WTC11 (cell line): Measurements from ENCODE around the gene CER1. TPM values are rescaled to one million over a fixed set of nuclear protein-coding genes. Genes with fewer than 3 reads are reported as not detected.

ENCODE experiments used
- ATAC-seq: fragments of 200-7000 bp; cut with Tn5 transposase; 2 replicates; pipeline ENCODE4 v1.10.0; 2021; ENCODE audit warnings: mild to moderate bottlenecking, moderate library complexity
- CTCF ChIA-PET: fragments of 300-600 bp; sonication (Branson Sonifier 250); formaldehyde crosslinking; loops from one replicate; lab custom pipeline; 2021; ENCODE audit warnings: antibody characterized with exemption; lab: Charles Lee
- POLR2A ChIA-PET: fragments of 350-600 bp; sonication (Branson Sonifier 250); formaldehyde crosslinking; loops from one replicate; lab custom pipeline; 2021; ENCODE audit warnings: antibody characterized with exemption; lab: Charles Lee
- DNase-seq: peaks from one replicate; pipeline ENCODE4 v3.0.0; 2021; ENCODE audit warnings: low spot score
- H3K27ac Mint-ChIP-seq: 2 replicates; pipeline ENCODE4 v1.8.0; 2021; ENCODE audit warnings: mixed read lengths
- H3K27me3 Mint-ChIP-seq: 2 replicates; pipeline ENCODE4 v1.8.0; 2021; ENCODE audit warnings: low read depth, mild to moderate bottlenecking, moderate library complexity, mixed read lengths
- H3K36me3 Mint-ChIP-seq: 2 replicates; pipeline ENCODE4 v1.8.0; 2021; ENCODE audit warnings: mixed read lengths
- H3K4me1 Mint-ChIP-seq: 2 replicates; pipeline ENCODE4 v1.8.0; 2022; ENCODE audit warnings: mixed read lengths
- H3K4me3 Mint-ChIP-seq: 2 replicates; pipeline ENCODE4 v1.8.0; 2021; ENCODE audit warnings: mild to moderate bottlenecking, moderate library complexity, mixed read lengths
- H3K9me3 Mint-ChIP-seq: 2 replicates; pipeline ENCODE4 v1.8.0; 2021; ENCODE audit warnings: mixed read lengths
- AFF4 ChIP-seq: sonication (generic); formaldehyde crosslinking; IDR thresholded peaks from 2 replicates; pipeline ENCODE4 v1.8.1; 2023; ENCODE audit warnings: mild to moderate bottlenecking, missing genetic modification reagents, borderline replicate concordance
- AR ChIP-seq: fragments of 250-450 bp; sonication (Bioruptor Pico); IDR thresholded peaks from 2 replicates; pipeline ENCODE4 v1.9.0; 2021; ENCODE audit warnings: mild to moderate bottlenecking
- ATF6 ChIP-seq: sonication (generic); formaldehyde crosslinking; IDR thresholded peaks from 2 replicates; pipeline ENCODE4 v1.8.1; 2023; ENCODE audit warnings: mild to moderate bottlenecking, missing genetic modification reagents
- ESRRA ChIP-seq: sonication (generic); formaldehyde crosslinking; IDR thresholded peaks from 2 replicates; pipeline ENCODE4 v1.8.1; 2022; ENCODE audit warnings: mild to moderate bottlenecking, missing genetic modification reagents, borderline replicate concordance
- FOXK1 ChIP-seq: sonication (generic); formaldehyde crosslinking; IDR thresholded peaks from 2 replicates; pipeline ENCODE4 v1.8.0; 2022; ENCODE audit warnings: mild to moderate bottlenecking, moderate library complexity, missing genetic modification reagents
- GRHL2 ChIP-seq: fragments of 250-450 bp; sonication (Bioruptor Pico); IDR thresholded peaks from 2 replicates; pipeline ENCODE4 v1.8.0; 2022; ENCODE audit warnings: mild to moderate bottlenecking, moderate library complexity; ENCODE audit not compliant: insufficient replicate concordance, severe bottlenecking
- IRF1 ChIP-seq: sonication (generic); formaldehyde crosslinking; IDR thresholded peaks from 2 replicates; pipeline ENCODE4 v1.8.0; 2023; ENCODE audit warnings: missing genetic modification reagents
- KAT7 ChIP-seq: sonication (generic); formaldehyde crosslinking; IDR thresholded peaks from 2 replicates; pipeline ENCODE4 v1.8.1; 2023; ENCODE audit warnings: missing genetic modification reagents, mild to moderate bottlenecking, borderline replicate concordance
- MXD4 ChIP-seq: fragments of 250-450 bp; sonication (Bioruptor Pico); IDR thresholded peaks from 2 replicates; pipeline ENCODE4 v1.8.0; 2021; ENCODE audit warnings: mild to moderate bottlenecking, moderate library complexity, borderline replicate concordance
- NR1H2 ChIP-seq: sonication (generic); formaldehyde crosslinking; IDR thresholded peaks from 2 replicates; pipeline ENCODE4 v1.9.0; 2021; ENCODE audit warnings: mild to moderate bottlenecking, moderate library complexity, missing genetic modification reagents
- NR3C1 ChIP-seq: sonication (generic); formaldehyde crosslinking; conservative IDR thresholded peaks from 2 replicates; pipeline ENCODE4 v1.8.1; 2023; ENCODE audit warnings: low read depth, mild to moderate bottlenecking, missing genetic modification reagents
- SMAD4 ChIP-seq: sonication (generic); formaldehyde crosslinking; IDR thresholded peaks from 2 replicates; pipeline ENCODE4 v1.8.0; 2022; ENCODE audit warnings: mild to moderate bottlenecking, missing genetic modification reagents
- STAT6 ChIP-seq: sonication (generic); formaldehyde crosslinking; conservative IDR thresholded peaks from 2 replicates; pipeline ENCODE4 v1.8.1; 2023; ENCODE audit warnings: mild to moderate bottlenecking, low read depth, missing genetic modification reagents, moderate library complexity
- TEAD1 ChIP-seq: sonication (generic); formaldehyde crosslinking; IDR thresholded peaks from 2 replicates; pipeline ENCODE4 v1.8.0; 2022; ENCODE audit warnings: mild to moderate bottlenecking, missing genetic modification reagents
- ZNF416 ChIP-seq: fragments of 250-450 bp; sonication (Bioruptor Pico); IDR thresholded peaks from 2 replicates; pipeline ENCODE4 v1.9.0; 2021; ENCODE audit warnings: mild to moderate bottlenecking, inconsistent platforms
- ZNF532 ChIP-seq: fragments of 250-450 bp; sonication (Bioruptor Pico); IDR thresholded peaks from 2 replicates; pipeline ENCODE4 v1.9.0; 2021; ENCODE audit warnings: mild to moderate bottlenecking, borderline replicate concordance
- total RNA-seq: library from RNA; stranded (reverse); gene quantifications from 3 replicates; pipeline ENCODE4 v1.2.3, GENCODE V29; 2021
- TF ChIP-seq, protein P1 (sequence below): sonication (generic); formaldehyde crosslinking; IDR thresholded peaks from 2 replicates; pipeline ENCODE4 v1.8.1; 2023; ENCODE audit warnings: mild to moderate bottlenecking, moderate library complexity, missing genetic modification reagents

Gene CER1
- total RNA-seq, 1 experiment from 2014 or later = 2.4 TPM

- TF ChIP-seq ZNF532 (CRISPR knock-in tag) = no peak
- no peak for TF ChIP-seq KAT7 (CRISPR knock-in tag)
- TF ChIP-seq ZNF416 (CRISPR knock-in tag) = no peak
- no peak for TF ChIP-seq MXD4
- no peak for TF ChIP-seq ATF6 (CRISPR knock-in tag)
- no peak for TF ChIP-seq AFF4 (CRISPR knock-in tag)
- no peak for TF ChIP-seq SMAD4
- TF ChIP-seq AR (CRISPR knock-in tag) = no peak
- TF ChIP-seq TEAD1 (CRISPR knock-in tag) = no peak
Measured at GRCh38 chr9:14678776-14679175, 43.8 kb downstream of the CER1 start (continued).

DNA sequence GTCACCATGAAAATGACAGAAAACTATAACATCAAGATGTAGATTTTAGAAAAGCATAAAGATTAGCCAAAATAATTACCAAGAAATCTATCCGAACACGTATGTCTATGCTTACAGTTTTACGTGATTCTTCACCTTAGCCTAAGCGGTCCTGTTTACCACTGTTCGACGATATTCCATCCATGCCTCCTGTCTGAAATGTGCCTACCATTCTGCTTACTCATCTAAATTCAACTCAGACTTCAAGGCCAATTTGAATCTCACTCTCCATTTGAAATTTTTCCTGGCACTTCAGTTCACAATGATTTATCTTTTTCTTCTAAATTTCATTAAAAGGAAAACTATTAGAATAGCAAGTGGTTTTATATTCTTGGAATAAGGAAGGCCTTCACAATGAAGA lies 44.7 kb downstream of the CER1 start:
- Mint-ChIP-seq H3K27me3 (no peaks in the 10 kb centered on the region), H3K4me1 (peaks cover 5% of the 10 kb centered on the region; the same call in 1 of the 2 replicates), H3K9me3 (no peaks in the 10 kb centered on the region), H3K27ac (no peak overlapping the region), H3K36me3 (peaks cover 3% of the 10 kb centered on the region; the same call in 1 of the 2 replicates), H3K4me3 (no peak overlapping the region)
- ChIA-PET CTCF (no interaction called here), POLR2A (no interaction called here)
- TF ChIP-seq IRF1 (CRISPR knock-in tag) (no peak), NR3C1 (CRISPR knock-in tag) (no peak), FOXK1 (CRISPR knock-in tag) (no peak), STAT6 (CRISPR knock-in tag) (no peak), GRHL2 (CRISPR knock-in tag) (no peak), TEAD1 (CRISPR knock-in tag) (no peak), NR1H2 (no peak), ESRRA (CRISPR knock-in tag) (no peak)
- TF ChIP-seq, protein P1, sequence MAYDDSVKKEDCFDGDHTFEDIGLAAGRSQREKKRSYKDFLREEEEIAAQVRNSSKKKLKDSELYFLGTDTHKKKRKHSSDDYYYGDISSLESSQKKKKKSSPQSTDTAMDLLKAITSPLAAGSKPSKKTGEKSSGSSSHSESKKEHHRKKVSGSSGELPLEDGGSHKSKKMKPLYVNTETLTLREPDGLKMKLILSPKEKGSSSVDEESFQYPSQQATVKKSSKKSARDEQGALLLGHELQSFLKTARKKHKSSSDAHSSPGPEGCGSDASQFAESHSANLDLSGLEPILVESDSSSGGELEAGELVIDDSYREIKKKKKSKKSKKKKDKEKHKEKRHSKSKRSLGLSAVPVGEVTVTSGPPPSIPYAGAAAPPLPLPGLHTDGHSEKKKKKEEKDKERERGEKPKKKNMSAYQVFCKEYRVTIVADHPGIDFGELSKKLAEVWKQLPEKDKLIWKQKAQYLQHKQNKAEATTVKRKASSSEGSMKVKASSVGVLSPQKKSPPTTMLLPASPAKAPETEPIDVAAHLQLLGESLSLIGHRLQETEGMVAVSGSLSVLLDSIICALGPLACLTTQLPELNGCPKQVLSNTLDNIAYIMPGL (CRISPR knock-in tag) = no peak
- ATAC-seq (no peak), DNase-seq (no peak)
